DOHH2 (cell line): ENCODE measurements around the gene STK32B.

Source experiments
- H3F3A ChIP-seq: fragments of 200-600 bp; sonication (generic), shearing (Covaris generic); 2 replicates; pipeline ENCODE4 v1.6.0; 2016; ENCODE audit warnings: antibody characterized with exemption, mild to moderate bottlenecking; ENCODE audit not compliant: control insufficient read depth, insufficient read depth
- H3K27ac ChIP-seq: fragments of 200-600 bp; sonication (generic); 2 replicates; pipeline ENCODE4 v1.5.1; 2014; ENCODE audit warnings: low read depth, mild to moderate bottlenecking, low read length, moderate library complexity
- H3K27me3 ChIP-seq: fragments of 200-600 bp; sonication (generic); 2 replicates; pipeline ENCODE4 v1.6.1; 2014; ENCODE audit warnings: mild to moderate bottlenecking, low read length, mixed read lengths; ENCODE audit not compliant: control insufficient read depth
- H3K36me3 ChIP-seq: fragments of 200-600 bp; sonication (generic); 2 replicates; pipeline ENCODE4 v1.6.1; 2014; ENCODE audit warnings: mild to moderate bottlenecking, low read length, moderate library complexity, mixed read lengths; ENCODE audit not compliant: control insufficient read depth
- H3K4me1 ChIP-seq: fragments of 200-600 bp; sonication (generic); 2 replicates; pipeline ENCODE4 v1.6.1; 2014; ENCODE audit warnings: mild to moderate bottlenecking, low read length, mixed read lengths; ENCODE audit not compliant: control insufficient read depth
- H3K4me2 ChIP-seq: fragments of 200-600 bp; sonication (generic); 2 replicates; pipeline ENCODE4 v1.6.0; 2014; ENCODE audit warnings: mild to moderate bottlenecking, low read length, moderate library complexity
- H3K4me3 ChIP-seq: fragments of 200-600 bp; sonication (generic); 2 replicates; pipeline ENCODE4 v1.5.1; 2014; ENCODE audit warnings: mild to moderate bottlenecking, low read length, mixed read lengths
- H3K79me2 ChIP-seq: fragments of 200-600 bp; sonication (generic); 2 replicates; pipeline ENCODE4 v1.6.1; 2014; ENCODE audit warnings: mild to moderate bottlenecking, low read length, mixed read lengths; ENCODE audit not compliant: control insufficient read depth
- H3K9me2 ChIP-seq: fragments of 200-600 bp; sonication (generic); replicated peaks from 2 replicates; pipeline ENCODE4 v1.6.1; 2014; ENCODE audit warnings: mild to moderate bottlenecking, low read length, mixed read lengths; ENCODE audit not compliant: control insufficient read depth
- H3K9me3 ChIP-seq: fragments of 200-600 bp; sonication (generic); 2 replicates; pipeline ENCODE4 v1.6.1; 2014; ENCODE audit warnings: antibody characterized with exemption, low read length, mixed read lengths; ENCODE audit not compliant: control insufficient read depth, insufficient read depth
- H4K20me1 ChIP-seq: fragments of 200-600 bp; sonication (generic); 2 replicates; pipeline ENCODE4 v1.6.0; 2014; ENCODE audit warnings: low read depth, mild to moderate bottlenecking, antibody characterized with exemption, low read length, moderate library complexity; ENCODE audit not compliant: control insufficient read depth, insufficient read depth
- EZH2phosphoT487 ChIP-seq: fragments of 200-600 bp; sonication (generic); IDR thresholded peaks from 2 replicates; pipeline ENCODE4 v1.6.1; 2017; ENCODE audit warnings: borderline replicate concordance, mild to moderate bottlenecking, antibody characterized with exemption, low read length, moderate library complexity, mixed read lengths
- TF ChIP-seq, protein P1 (sequence below): fragments of 200-600 bp; sonication (generic); IDR thresholded peaks from one replicate; pipeline ENCODE4 v1.5.1; 2014; ENCODE audit warnings: antibody characterized with exemption, mild to moderate bottlenecking, low read depth, low read length; ENCODE audit not compliant: poor library complexity, severe bottlenecking

The STK32B gene

DNA sequence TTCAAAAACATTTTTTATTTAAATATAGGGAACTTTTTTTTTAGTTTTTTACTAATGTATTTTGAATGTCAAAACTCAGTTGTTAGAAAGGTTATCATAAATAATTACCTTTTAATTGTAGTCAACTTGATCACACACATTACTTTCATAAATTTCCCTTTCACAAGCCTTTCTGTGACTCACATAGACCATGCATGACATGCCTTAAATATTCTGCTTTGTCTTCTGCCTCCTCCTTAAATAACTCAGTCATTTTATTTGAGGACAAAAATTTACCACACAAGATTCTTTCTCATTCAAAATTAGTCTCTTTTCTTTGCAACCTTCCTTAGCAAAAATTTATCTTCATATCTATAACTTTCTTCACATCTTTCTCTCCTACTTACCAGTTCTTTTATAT lies 437.1 kb downstream of the STK32B start:
- Histone ChIP-seq H3K9me3 (no peaks in the 10 kb centered on the region), H3K4me2 (no peak overlapping the region), H3K4me3 (no peak overlapping the region), H3K9me2 (no peaks in the 10 kb centered on the region), H3F3A (no peaks in the 10 kb centered on the region), H3K27ac (no peak overlapping the region), H3K27me3 (no peaks in the 10 kb centered on the region), H4K20me1 (no peaks in the 10 kb centered on the region), H3K79me2 (no peaks in the 10 kb centered on the region), H3K36me3 (no peaks in the 10 kb centered on the region), H3K4me1 (no peaks in the 10 kb centered on the region)
- no peak for TF ChIP-seq EZH2phosphoT487
- TF ChIP-seq, protein P1, sequence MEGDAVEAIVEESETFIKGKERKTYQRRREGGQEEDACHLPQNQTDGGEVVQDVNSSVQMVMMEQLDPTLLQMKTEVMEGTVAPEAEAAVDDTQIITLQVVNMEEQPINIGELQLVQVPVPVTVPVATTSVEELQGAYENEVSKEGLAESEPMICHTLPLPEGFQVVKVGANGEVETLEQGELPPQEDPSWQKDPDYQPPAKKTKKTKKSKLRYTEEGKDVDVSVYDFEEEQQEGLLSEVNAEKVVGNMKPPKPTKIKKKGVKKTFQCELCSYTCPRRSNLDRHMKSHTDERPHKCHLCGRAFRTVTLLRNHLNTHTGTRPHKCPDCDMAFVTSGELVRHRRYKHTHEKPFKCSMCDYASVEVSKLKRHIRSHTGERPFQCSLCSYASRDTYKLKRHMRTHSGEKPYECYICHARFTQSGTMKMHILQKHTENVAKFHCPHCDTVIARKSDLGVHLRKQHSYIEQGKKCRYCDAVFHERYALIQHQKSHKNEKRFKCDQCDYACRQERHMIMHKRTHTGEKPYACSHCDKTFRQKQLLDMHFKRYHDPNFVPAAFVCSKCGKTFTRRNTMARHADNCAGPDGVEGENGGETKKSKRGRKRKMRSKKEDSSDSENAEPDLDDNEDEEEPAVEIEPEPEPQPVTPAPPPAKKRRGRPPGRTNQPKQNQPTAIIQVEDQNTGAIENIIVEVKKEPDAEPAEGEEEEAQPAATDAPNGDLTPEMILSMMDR = no peak

DNA sequence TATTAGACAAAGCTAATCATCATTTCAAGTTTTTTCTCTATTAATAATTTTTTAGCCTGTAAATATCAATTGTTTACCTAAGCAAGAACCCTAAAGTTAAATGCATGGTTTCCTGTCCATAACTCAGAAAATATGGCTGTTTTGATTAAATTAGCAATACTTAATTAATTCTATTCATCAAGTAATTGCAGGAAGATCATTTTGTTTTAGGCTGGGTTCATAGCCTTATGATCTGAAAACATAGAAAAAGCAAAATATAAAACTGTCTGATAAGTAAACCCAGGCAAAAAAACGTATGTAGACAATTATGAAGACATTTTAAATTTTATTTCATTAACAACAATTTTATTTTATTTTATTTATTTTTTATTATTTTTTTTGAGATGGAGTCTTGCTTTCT lies 438.0 kb downstream of the STK32B start:
- Histone ChIP-seq H3K9me2 (no peaks in the 10 kb centered on the region), H3K9me3 (no peaks in the 10 kb centered on the region), H3K4me2 (no peak overlapping the region), H3F3A (no peaks in the 10 kb centered on the region), H3K79me2 (no peaks in the 10 kb centered on the region), H3K4me1 (no peaks in the 10 kb centered on the region), H3K27me3 (no peaks in the 10 kb centered on the region), H3K4me3 (no peak overlapping the region), H3K27ac (no peak overlapping the region), H3K36me3 (no peaks in the 10 kb centered on the region), H4K20me1 (no peaks in the 10 kb centered on the region)
- TF ChIP-seq, protein P1 = no peak
- TF ChIP-seq EZH2phosphoT487 = no peak

DNA sequence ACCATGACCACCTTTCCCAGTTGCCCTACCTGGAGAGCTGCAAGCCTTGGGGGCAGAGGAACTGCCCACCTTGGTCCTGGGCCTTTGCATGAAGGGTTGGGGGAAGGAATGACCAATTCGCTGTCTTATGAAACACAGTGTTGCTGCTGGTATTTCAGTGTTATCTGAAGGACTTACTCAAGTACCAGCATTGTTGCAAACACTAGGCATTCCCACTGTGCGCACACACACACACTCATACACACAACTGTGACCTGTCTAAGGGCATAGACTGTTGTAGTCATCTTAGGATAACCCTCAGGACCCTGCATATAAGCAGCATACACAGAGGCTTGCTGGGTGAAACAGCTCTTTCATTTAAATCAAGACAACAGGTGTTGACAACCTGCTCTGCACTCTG lies 446.2 kb downstream of the STK32B start:
- no peaks in the 10 kb centered on the region for H4K20me1 ChIP-seq
- peaks cover 3% of the 10 kb centered on the region; the same call in 1 of the 2 replicates for H3K9me3 ChIP-seq
- H3K9me2 ChIP-seq = no peaks in the 10 kb centered on the region
- no peaks in the 10 kb centered on the region for H3K36me3 ChIP-seq
- TF ChIP-seq EZH2phosphoT487 = no peak
- TF ChIP-seq, protein P1 = no peak
- no peaks in the 10 kb centered on the region for H3F3A ChIP-seq
- no peaks in the 10 kb centered on the region for H3K27me3 ChIP-seq
- H3K4me2 ChIP-seq = no peak overlapping the region
- no peaks in the 10 kb centered on the region for H3K4me1 ChIP-seq
- no peaks in the 10 kb centered on the region for H3K79me2 ChIP-seq
- no peak overlapping the region for H3K4me3 ChIP-seq
- H3K27ac ChIP-seq = no peak overlapping the region

DNA sequence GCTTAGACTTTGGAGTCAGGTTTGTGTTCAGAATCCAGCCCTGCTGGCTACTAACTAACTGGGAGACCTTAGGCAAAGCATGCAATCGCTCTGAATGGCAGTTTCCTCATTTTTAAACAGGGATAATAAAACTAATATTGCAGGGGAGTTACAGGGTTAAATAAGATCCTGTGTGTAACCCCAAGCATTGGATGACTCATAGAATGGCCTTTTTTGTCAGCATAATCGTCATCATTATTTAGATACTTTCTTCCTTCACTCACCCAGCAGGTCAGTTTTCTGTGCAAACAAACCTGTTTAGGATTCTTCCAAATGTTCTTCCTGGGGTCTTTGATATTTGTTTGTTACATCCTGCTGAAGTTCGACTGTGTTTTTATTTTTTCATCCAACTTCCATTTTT lies 448.9 kb downstream of the STK32B start:
- TF ChIP-seq, protein P1 = no peak
- no peak for TF ChIP-seq EZH2phosphoT487
- peaks cover 3% of the 10 kb centered on the region; the same call in 1 of the 2 replicates for H3K9me3 ChIP-seq
- no peak overlapping the region for H3K27ac ChIP-seq
- H3K79me2 ChIP-seq = no peaks in the 10 kb centered on the region
- no peaks in the 10 kb centered on the region for H3F3A ChIP-seq
- no peak overlapping the region for H3K4me3 ChIP-seq
- no peaks in the 10 kb centered on the region for H3K36me3 ChIP-seq
- no peaks in the 10 kb centered on the region for H3K9me2 ChIP-seq
- H3K4me2 ChIP-seq = no peak overlapping the region
- no peaks in the 10 kb centered on the region for H3K27me3 ChIP-seq
- H3K4me1 ChIP-seq = no peaks in the 10 kb centered on the region
- no peaks in the 10 kb centered on the region for H4K20me1 ChIP-seq
